Sigmoid colon (tissue), 4 donors: ENCODE data around the gene CLK4.

ENCODE experiments used
- CTCF ChIP-seq, 4 experiments: fragments of 450-650 bp in 3 of 4; fragments of 200-600 bp in 1 of 4; IDR thresholded peaks; one replicate each; pipeline ENCODE4 v1.5.1; 2016 to 2019; ENCODE audit warnings: antibody characterized with exemption in 4 of 4, mild to moderate bottlenecking in 3 of 4, moderate library complexity in 2 of 4
- POLR2AphosphoS5 ChIP-seq, 4 donors: sonication (generic); formaldehyde crosslinking; IDR thresholded peaks; one replicate each; pipeline ENCODE4 v1.6.1; 2017; ENCODE audit warnings: antibody characterized with exemption in 4 of 4

GRCh38 chr5:178670351-178670885, 43.6 kb upstream of the CLK4 start:
- TF ChIP-seq CTCF (IDR thresholded peaks at IDR 0.05) (no peak), POLR2AphosphoS5 (IDR thresholded peaks at IDR 0.05) (no peak)
